ACC112 (cell line): ENCODE data around the gene SLC35B1.

Experiments used
- H2AFZ ChIP-seq: fragments of 200-600 bp; sonication (generic); one replicate; pipeline ENCODE4 v1.6.0; 2017; ENCODE audit warnings: antibody characterized with exemption, low read length; ENCODE audit not compliant: unreplicated experiment
- H3K27ac ChIP-seq: fragments of 200-600 bp; sonication (generic); 2 replicates; pipeline ENCODE4 v1.5.1; 2014; ENCODE audit warnings: low read depth, mild to moderate bottlenecking, antibody characterized with exemption, low read length, moderate library complexity
- H3K27me3 ChIP-seq: fragments of 200-600 bp; sonication (generic); 2 replicates; pipeline ENCODE4 v1.6.1; 2014; ENCODE audit warnings: mild to moderate bottlenecking, antibody characterized with exemption, low read length, moderate library complexity, mixed read lengths; ENCODE audit not compliant: insufficient read depth
- H3K36me3 ChIP-seq: fragments of 200-600 bp; sonication (generic); 2 replicates; pipeline ENCODE4 v1.6.1; 2016; ENCODE audit warnings: mild to moderate bottlenecking, antibody characterized with exemption, low read length, moderate library complexity, mixed read lengths; ENCODE audit not compliant: insufficient read depth
- H3K4me1 ChIP-seq: fragments of 200-600 bp; sonication (generic); one replicate; pipeline ENCODE4 v1.6.1; 2016; ENCODE audit warnings: low read length, mixed read lengths; ENCODE audit not compliant: insufficient read depth, unreplicated experiment, control insufficient read depth
- H3K4me3 ChIP-seq: fragments of 200-600 bp; sonication (generic); 2 replicates; pipeline ENCODE4 v1.5.1; 2014; ENCODE audit warnings: mild to moderate bottlenecking, low read depth, low read length
- H3K79me2 ChIP-seq: fragments of 200-600 bp; sonication (generic); one replicate; pipeline ENCODE4 v1.6.0; 2016; ENCODE audit warnings: low read length; ENCODE audit not compliant: control insufficient read depth, unreplicated experiment, insufficient read depth

The SLC35B1 gene

GRCh38 chr17:49659661-49660382 lies 47.9 kb downstream of the SLC35B1 start:
- Histone ChIP-seq H3K36me3 (peaks cover 11% of the 10 kb centered on the region), H2AFZ (no peak overlapping the region), H3K27ac (no peak overlapping the region), H3K4me1 (no peaks in the 10 kb centered on the region), H3K4me3 (no peak overlapping the region), H3K79me2 (peaks cover 61% of the 10 kb centered on the region), H3K27me3 (no peaks in the 10 kb centered on the region)

DNA sequence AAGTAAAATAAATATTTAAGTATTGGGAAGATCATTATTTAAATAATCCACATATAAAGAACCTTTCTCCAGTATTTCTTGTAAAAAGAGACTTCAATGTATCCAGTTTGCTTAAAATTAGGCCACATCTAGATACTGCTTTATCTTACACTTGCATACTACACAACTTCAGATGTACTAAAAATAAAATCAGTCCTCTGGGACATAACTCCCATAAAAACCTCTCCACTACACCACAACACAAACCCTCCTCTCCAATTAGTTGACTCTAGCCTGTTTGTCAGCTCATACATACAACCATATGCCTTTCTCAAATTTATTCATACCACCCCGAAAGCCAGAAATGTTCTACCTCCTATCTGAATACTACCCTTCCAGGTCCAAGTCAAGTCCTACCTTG lies 51.5 kb downstream of the SLC35B1 start:
- Histone ChIP-seq H2AFZ (no peak overlapping the region), H3K27me3 (no peaks in the 10 kb centered on the region), H3K4me1 (no peaks in the 10 kb centered on the region), H3K36me3 (no peaks in the 10 kb centered on the region), H3K27ac (no peak overlapping the region), H3K79me2 (peaks cover 54% of the 10 kb centered on the region), H3K4me3 (no peak overlapping the region)
